T-cell (primary cell): ENCODE data around the gene CA11. TPM values are rescaled to one million over a fixed set of nuclear protein-coding genes. Genes with fewer than 3 reads are reported as not detected.

Experiments used
- ATAC-seq, 4 experiments: fragments of 200-7000 bp in 3 of 4; fragments of 150-1000 bp in 1 of 4; cut with Tn5 transposase; replicated peaks in 1 of 4; 1 replicate in 3 of 4; 2 replicates in 1 of 4; pipeline ENCODE4 v1.10.0; 2021; ENCODE audit warnings: moderate library complexity in 3 of 4, mild to moderate bottlenecking in 2 of 4, moderate number of reproducible peaks in 1 of 4
- CTCF ChIA-PET, 2 donors: fragments of 300-600 bp; sonication (Branson Sonifier 250); formaldehyde crosslinking; loops; one replicate each; lab custom pipeline; 2022; ENCODE audit warnings: antibody characterized with exemption in 2 of 2; lab: Charles Lee
- POLR2A ChIA-PET, 2 donors: fragments of 300-600 bp; sonication (Branson Sonifier 250); formaldehyde crosslinking; loops; one replicate each; lab custom pipeline; 2022; ENCODE audit warnings: antibody characterized with exemption in 2 of 2; lab: Charles Lee
- DNase-seq, 35 experiments: peaks; one replicate each; pipeline versions ENCODE4 v3.0.0 to v3.0.0-alpha.2; 2013 to 2023
- H3K27ac ChIP-seq: one replicate; pipeline ENCODE4 v1.5.1; 2013; ENCODE audit warnings: low read length
- H3K27me3 ChIP-seq, 2 experiments: replicated peaks in 1 of 2; 1 replicate in 1 of 2; 2 replicates in 1 of 2; pipeline versions ENCODE4 v1.6.1 to v1.7.0; 2013; ENCODE audit warnings: low read length in 1 of 2, mixed read lengths in 1 of 2; ENCODE audit not compliant: control insufficient read depth in 2 of 2, insufficient read depth in 2 of 2; ENCODE audit errors: extremely low read depth in 1 of 2
- H3K36me3 ChIP-seq, 2 donors: 1 replicate in 1 of 2; 2 replicates in 1 of 2; pipeline versions ENCODE4 v1.6.1 to v1.7.0; 2013; ENCODE audit warnings: low read length in 1 of 2; ENCODE audit not compliant: control insufficient read depth in 2 of 2, insufficient read depth in 1 of 2; ENCODE audit errors: extremely low read depth in 1 of 2
- H3K4me1 ChIP-seq, 2 experiments: 1 replicate in 1 of 2; 2 replicates in 1 of 2; pipeline versions ENCODE4 v1.6.1 to v1.7.0; 2013; ENCODE audit warnings: low read length in 2 of 2, mixed read lengths in 1 of 2; ENCODE audit not compliant: insufficient read depth in 2 of 2, control insufficient read depth in 1 of 2; ENCODE audit errors: extremely low read depth in 1 of 2
- H3K4me3 ChIP-seq, 2 donors: 1 replicate in 1 of 2; 2 replicates in 1 of 2; pipeline versions ENCODE4 v1.5.1 to v1.7.0; 2013; ENCODE audit warnings: mild to moderate bottlenecking in 2 of 2, low read length in 1 of 2, moderate library complexity in 1 of 2; ENCODE audit not compliant: control insufficient read depth in 1 of 2; ENCODE audit errors: extremely low read depth in 1 of 2
- H3K9me3 ChIP-seq: 2 replicates; pipeline ENCODE4 v1.7.0; 2013
- H3K27ac Mint-ChIP-seq, 2 donors: one replicate each; pipeline ENCODE4 v1.8.0; 2020 to 2021; ENCODE audit warnings: mild to moderate bottlenecking in 2 of 2, mixed read lengths in 2 of 2
- H3K27me3 Mint-ChIP-seq, 2 donors: one replicate each; pipeline ENCODE4 v1.8.0; 2021 to 2022; ENCODE audit warnings: mixed read lengths in 2 of 2
- H3K36me3 Mint-ChIP-seq: one replicate; pipeline ENCODE4 v1.8.0; 2021; ENCODE audit warnings: mixed read lengths
- H3K4me1 Mint-ChIP-seq, 3 donors: one replicate each; pipeline ENCODE4 v1.8.0; 2020 to 2022; ENCODE audit warnings: mixed read lengths in 3 of 3, mild to moderate bottlenecking in 1 of 3
- H3K4me3 Mint-ChIP-seq, 3 donors: one replicate each; pipeline ENCODE4 v1.8.0; 2020 to 2022; ENCODE audit warnings: mild to moderate bottlenecking in 3 of 3, mixed read lengths in 3 of 3, moderate library complexity in 3 of 3
- H3K9me3 Mint-ChIP-seq, 3 donors: one replicate each; pipeline ENCODE4 v1.8.0; 2020 to 2022; ENCODE audit warnings: mixed read lengths in 3 of 3
- WGBS: methylation state at CpG from one replicate; pipeline ENCODE4 v1.1.5; 2013; ENCODE audit warnings: missing lambda C conversion rate; ENCODE audit not compliant: insufficient coverage; 5-methylcytosine and 5-hydroxymethylcytosine counted together
- total RNA-seq, 35 experiments: library from RNA in 6 of 35; stranded (reverse) in 6 of 35; fragments of 120-200 nt in 1 of 35; gene quantifications; one replicate each; pipeline versions ENCODE4 v1.2.1 to v1.2.4 and lab custom pipeline; 2013 to 2026

The CA11 gene
- total RNA-seq, 5 donors from 2014 or later (not counting 1 experiment from before 2014, with no cell fraction given), result 8.0 to 18.5 (median 11.0) TPM

GRCh38 chr19:48591021-48591420, 55.0 kb downstream of the CA11 start:
- H3K4me3 Mint-ChIP-seq, result no peak overlapping the region
- Histone ChIP-seq H3K4me1 (peaks cover 0 to 19% of the 10 kb centered on the region in 2 experiments), H3K4me3 (no peak overlapping the region), H3K9me3 (no peaks in the 10 kb centered on the region), H3K27me3 (peaks cover 0 to 16% of the 10 kb centered on the region in 2 experiments), H3K36me3 (no peaks in the 10 kb centered on the region), H3K27ac (no peak overlapping the region)
- ATAC-seq, result no peak
- DNase-seq, result no peak
- ChIA-PET CTCF (no interaction called here), POLR2A (no interaction called here)
- no peaks in the 10 kb centered on the region for H3K9me3 Mint-ChIP-seq
- H3K27ac Mint-ChIP-seq, result peak overlapping the region in 1 of 2 donors; percentile 31
- 86% methylated on average over 5 of the region's 5 CpGs for WGBS
- peaks cover 2 to 3% of the 10 kb centered on the region in 2 donors for H3K27me3 Mint-ChIP-seq
- H3K36me3 Mint-ChIP-seq, result no peaks in the 10 kb centered on the region
- H3K4me1 Mint-ChIP-seq, result peaks cover 10 to 25% (median 13%) of the 10 kb centered on the region in 3 donors

- Mint-ChIP-seq H3K27ac (peak overlapping the region; percentile 20 to 26), H3K9me3 (no peaks in the 10 kb centered on the region), H3K4me3 (peak overlapping the region; percentile 60 to 75 (median 66)), H3K4me1 (peaks cover 14 to 24% (median 14%) of the 10 kb centered on the region in 3 donors), H3K36me3 (no peaks in the 10 kb centered on the region), H3K27me3 (peaks cover 2 to 7% of the 10 kb centered on the region in 2 donors)
- ATAC-seq (peak; percentile 84 to 92 (median 89)), DNase-seq (peak; percentile 53 to 92 (median 83))
- peaks cover 0 to 16% of the 10 kb centered on the region in 2 experiments for H3K27me3 ChIP-seq
- H3K4me1 ChIP-seq, result peaks cover 0 to 20% of the 10 kb centered on the region in 2 experiments
- WGBS, result 5% methylated on average over 35 of the region's 36 CpGs
- H3K4me3 ChIP-seq, result peak overlapping the region in 1 of 2 donors; percentile 45
- peak overlapping the region; percentile 34 for H3K27ac ChIP-seq
- ChIA-PET CTCF (interaction anchor here in 1 of 2 donors (0.8 to 1.5 kb wide), 2 partner anchors 83 to 99 kb away, joined by 4 to 6 read pairs; no protein-coding TSS in a partner anchor), POLR2A (no interaction called here)
- H3K36me3 ChIP-seq, result no peaks in the 10 kb centered on the region
- H3K9me3 ChIP-seq, result no peaks in the 10 kb centered on the region
Observed at GRCh38 chr19:48588670-48589401, 57.2 kb downstream of the CA11 start.

Other genes with a start within 250 kb of the CA11 start
- gene GRWD1, start 200.2 kb downstream of the CA11 start, total RNA-seq, result 10 to 100 TPM; 29.7 to 55.2 (median 42.6) TPM
- 1 to 10 TPM; 2.6 to 3.5 (median 3.2) TPM for gene KCNJ14, start 190.6 kb downstream of the CA11 start, total RNA-seq
- 10 to 100 TPM; 37.8 to 81.5 (median 70.6) TPM for gene CYTH2, start 176.8 kb downstream of the CA11 start, total RNA-seq
- gene LMTK3, start 134.4 kb downstream of the CA11 start, total RNA-seq, result 10 to 100 TPM; 17.5 to 28.2 (median 23.5) TPM
- gene SULT2B1, start 94.0 kb downstream of the CA11 start, total RNA-seq, result not detected
- gene SPACA4, start 39.4 kb downstream of the CA11 start, total RNA-seq, result not detected
- gene FAM83E, start 31.1 kb downstream of the CA11 start, total RNA-seq, result 1 to 10 TPM in 4 of 5 donors, not detected in 1; 2.3 to 3.0 (median 2.7) TPM
- 1,000 to 10,000 TPM; 2,370 to 2,784 (median 2,662) TPM for gene RPL18, start 27.0 kb downstream of the CA11 start, total RNA-seq
- 10 to 100 TPM; 18.0 to 37.0 (median 31.8) TPM for gene SPHK2, start 26.7 kb downstream of the CA11 start, total RNA-seq
- gene DBP, start 8.8 kb downstream of the CA11 start, total RNA-seq, result 10 to 100 TPM; 24.5 to 57.2 (median 56.0) TPM
- 1 to 10 TPM; 2.2 to 4.2 (median 3.5) TPM for gene NTN5, start 26.8 kb upstream of the CA11 start, total RNA-seq
- gene FUT2, start 49.8 kb upstream of the CA11 start, total RNA-seq, result under 1 TPM in 1 of 5 donors, not detected in 4; 0.16 TPM
- 1 to 10 TPM in 4 of 5 donors, under 1 TPM in 1; 0.56 to 2.4 (median 1.6) TPM for gene MAMSTR, start 73.5 kb upstream of the CA11 start, total RNA-seq
- gene RASIP1, start 94.4 kb upstream of the CA11 start, total RNA-seq, result under 1 TPM in 3 of 5 donors, not detected in 2; 0.23 to 0.65 (median 0.32) TPM
- gene IZUMO1, start 100.7 kb upstream of the CA11 start, total RNA-seq, result not detected
- under 1 TPM; 0.09 to 0.28 (median 0.15) TPM for gene FUT1, start 106.5 kb upstream of the CA11 start, total RNA-seq
- not detected for gene FGF21, start 109.3 kb upstream of the CA11 start, total RNA-seq
- gene BCAT2, start 164.8 kb upstream of the CA11 start, total RNA-seq, result 10 to 100 TPM; 21.5 to 40.6 (median 36.6) TPM
- gene HSD17B14, start 190.3 kb upstream of the CA11 start, total RNA-seq, result 1 to 10 TPM in 2 of 5 donors, under 1 TPM in 2, not detected in 1; 0.58 to 2.1 (median 1.1) TPM
- 10 to 100 TPM in 1 of 5 donors, 1 to 10 TPM in 4; 2.7 to 11.8 (median 5.2) TPM for gene PLEKHA4, start 222.4 kb upstream of the CA11 start, total RNA-seq
- 100 to 1,000 TPM in 2 of 5 donors, 10 to 100 TPM in 3; 74.4 to 713 (median 93.6) TPM for gene PPP1R15A, start 226.2 kb upstream of the CA11 start, total RNA-seq